KMS-11 (cell line): Measurements from ENCODE around the gene PLEKHH2.

Source experiments
- H2AFZ ChIP-seq: fragments of 200-600 bp; sonication (generic); 2 replicates; pipeline ENCODE4 v1.6.1; 2016; ENCODE audit warnings: antibody characterized with exemption, mixed run types, low read depth
- H3K27ac ChIP-seq: fragments of 200-600 bp; sonication (generic); 2 replicates; pipeline ENCODE4 v1.6.1; 2016; ENCODE audit warnings: mild to moderate bottlenecking, mixed run types
- H3K27me3 ChIP-seq: fragments of 200-600 bp; sonication (generic); 2 replicates; pipeline ENCODE4 v1.6.1; 2017; ENCODE audit warnings: mild to moderate bottlenecking, low read depth, mixed run types, moderate library complexity; ENCODE audit not compliant: insufficient read depth
- H3K36me3 ChIP-seq: fragments of 200-600 bp; sonication (generic); 2 replicates; pipeline ENCODE4 v1.6.1; 2017; ENCODE audit warnings: mild to moderate bottlenecking, mixed run types; ENCODE audit not compliant: insufficient read depth
- H3K4me1 ChIP-seq: fragments of 200-600 bp; sonication (generic); 2 replicates; pipeline ENCODE4 v1.6.1; 2016; ENCODE audit warnings: mild to moderate bottlenecking, low read depth, mixed run types; ENCODE audit not compliant: poor library complexity, severe bottlenecking
- H3K4me2 ChIP-seq: fragments of 200-600 bp; sonication (generic); 2 replicates; pipeline ENCODE4 v1.7.0; 2016; ENCODE audit warnings: mild to moderate bottlenecking, mixed run types
- H3K4me3 ChIP-seq: fragments of 200-600 bp; sonication (generic); IDR thresholded peaks from 2 replicates; pipeline ENCODE4 v1.6.1; 2017; ENCODE audit warnings: low read depth, low read length, mixed read lengths; ENCODE audit not compliant: insufficient read depth
- H3K79me2 ChIP-seq: fragments of 200-600 bp; sonication (generic); 2 replicates; pipeline ENCODE4 v1.6.1; 2016; ENCODE audit warnings: low read depth, mixed run types; ENCODE audit not compliant: insufficient read depth
- H3K9ac ChIP-seq: fragments of 200-600 bp; sonication (generic); 2 replicates; pipeline ENCODE4 v1.6.1; 2016; ENCODE audit warnings: mild to moderate bottlenecking, mixed run types
- H4K20me1 ChIP-seq: fragments of 200-600 bp; sonication (generic); 2 replicates; pipeline ENCODE4 v1.6.1; 2016; ENCODE audit warnings: mild to moderate bottlenecking, mixed run types; ENCODE audit not compliant: insufficient read depth
- CTCF ChIP-seq: fragments of 200-600 bp; sonication (generic); conservative IDR thresholded peaks from 2 replicates; pipeline ENCODE4 v1.6.1; 2017; ENCODE audit warnings: low read depth, mild to moderate bottlenecking, antibody characterized with exemption, low read length, moderate library complexity, mixed read lengths

The PLEKHH2 gene

GRCh38 chr2:43648994-43649701 is 12.1 kb downstream of the PLEKHH2 start:
- TF ChIP-seq CTCF: no peak
- no peaks in the 10 kb centered on the region for H3K79me2 ChIP-seq
- H2AFZ ChIP-seq: no peak overlapping the region
- no peak overlapping the region for H3K4me3 ChIP-seq
- H3K27ac ChIP-seq: no peak overlapping the region
- H3K9ac ChIP-seq: no peak overlapping the region
- H3K36me3 ChIP-seq: no peaks in the 10 kb centered on the region
- H4K20me1 ChIP-seq: no peaks in the 10 kb centered on the region
- H3K4me1 ChIP-seq: no peaks in the 10 kb centered on the region
- H3K4me2 ChIP-seq: no peak overlapping the region
- no peaks in the 10 kb centered on the region for H3K27me3 ChIP-seq

GRCh38 chr2:43653506-43653905 is 16.4 kb downstream of the PLEKHH2 start:
- TF ChIP-seq CTCF: no peak
- no peak overlapping the region for H2AFZ ChIP-seq

GRCh38 chr2:43657241-43657640 is 20.2 kb downstream of the PLEKHH2 start:
- H3K4me3 ChIP-seq: no peak overlapping the region
- TF ChIP-seq CTCF: no peak
- H3K79me2 ChIP-seq: no peaks in the 10 kb centered on the region
- H3K27me3 ChIP-seq: no peaks in the 10 kb centered on the region
- no peak overlapping the region for H3K4me2 ChIP-seq
- no peak overlapping the region for H2AFZ ChIP-seq
- no peak overlapping the region for H3K27ac ChIP-seq
- H3K36me3 ChIP-seq: no peaks in the 10 kb centered on the region
- H3K4me1 ChIP-seq: no peaks in the 10 kb centered on the region
- H4K20me1 ChIP-seq: no peaks in the 10 kb centered on the region
- H3K9ac ChIP-seq: no peak overlapping the region

More at GRCh38 chr2:43653506-43653905, 16.4 kb downstream of the PLEKHH2 start:
- Histone ChIP-seq H3K4me3 (no peak overlapping the region), H3K9ac (no peak overlapping the region), H3K4me1 (no peaks in the 10 kb centered on the region), H4K20me1 (no peaks in the 10 kb centered on the region), H3K36me3 (no peaks in the 10 kb centered on the region), H3K4me2 (no peak overlapping the region), H3K79me2 (no peaks in the 10 kb centered on the region), H3K27me3 (no peaks in the 10 kb centered on the region), H3K27ac (no peak overlapping the region)

DNA sequence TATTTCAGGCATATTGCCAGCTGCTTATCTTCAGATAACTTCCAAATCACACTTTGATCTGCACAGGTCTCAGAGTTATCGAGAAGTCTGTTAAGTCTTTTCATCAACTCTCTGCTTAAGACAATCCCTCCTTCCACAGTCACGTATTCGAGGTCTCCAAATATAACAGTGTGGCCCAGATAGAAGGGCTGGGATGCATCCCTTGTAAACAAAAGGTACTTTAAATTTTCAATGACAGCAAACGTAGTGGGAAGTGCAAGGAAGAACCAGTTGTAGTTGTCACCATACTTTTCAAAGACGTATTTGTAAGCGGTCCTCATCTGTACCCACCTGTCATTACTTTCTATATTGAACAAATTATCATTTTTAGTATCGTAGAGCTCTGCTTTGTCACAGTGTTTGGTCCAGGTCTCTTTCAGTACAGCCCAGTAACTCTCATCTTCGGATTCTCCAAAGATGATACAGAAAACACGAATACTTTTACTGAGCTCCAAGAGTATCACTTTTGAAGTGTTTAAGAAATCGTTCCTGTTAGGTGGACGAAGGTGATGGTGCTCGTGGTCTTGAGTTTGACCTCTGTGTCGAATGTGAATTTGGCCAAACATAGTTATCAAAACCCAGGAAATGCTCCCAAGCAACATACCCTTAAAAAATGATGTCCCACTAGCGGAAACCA is 38.7 kb downstream of the PLEKHH2 start:
- no peak overlapping the region for H3K4me3 ChIP-seq
- TF ChIP-seq CTCF: no peak
- peak overlapping the region; percentile 16; the same call in 1 of the 2 replicates for H3K9ac ChIP-seq
- H3K36me3 ChIP-seq: no peaks in the 10 kb centered on the region
- no peaks in the 10 kb centered on the region for H3K4me1 ChIP-seq
- H2AFZ ChIP-seq: peak overlapping the region; percentile 55
- no peaks in the 10 kb centered on the region for H3K79me2 ChIP-seq
- H4K20me1 ChIP-seq: no peaks in the 10 kb centered on the region
- no peak overlapping the region for H3K27ac ChIP-seq
- H3K4me2 ChIP-seq: peak overlapping the region; percentile 19
- H3K27me3 ChIP-seq: no peaks in the 10 kb centered on the region
